Inflammatory macrophage (primary cell): Measurements from ENCODE around the gene WNT7A.
"Not testable (repeated sequence)": the region's sequence is repeated elsewhere in the genome, so short reads cannot be mapped to it uniquely, and the experiment has no call there.

Experiments
- DNase-seq, 2 donors: peaks; one replicate each; pipeline ENCODE4 v3.0.0-alpha.2; 2020 to 2022
- total RNA-seq, 18 experiments: gene quantifications; one replicate each; lab custom pipeline; 2026; ENCODE audit warnings: mixed read lengths in 6 of 18, inconsistent platforms in 2 of 18; lab: John Stamatoyannopoulos, UW

WNT7A gene
- 0 to 0.09 (median 0) reads per million in 18 experiments for total RNA-seq

GRCh38 chr3:13879946-13880810, at the start of gene WNT7A:
WNT7A (minus strand) TSS chr3:13880071; CDS start chr3:13879816, 255 bp downstream.
- DNase-seq: no peak

DNA sequence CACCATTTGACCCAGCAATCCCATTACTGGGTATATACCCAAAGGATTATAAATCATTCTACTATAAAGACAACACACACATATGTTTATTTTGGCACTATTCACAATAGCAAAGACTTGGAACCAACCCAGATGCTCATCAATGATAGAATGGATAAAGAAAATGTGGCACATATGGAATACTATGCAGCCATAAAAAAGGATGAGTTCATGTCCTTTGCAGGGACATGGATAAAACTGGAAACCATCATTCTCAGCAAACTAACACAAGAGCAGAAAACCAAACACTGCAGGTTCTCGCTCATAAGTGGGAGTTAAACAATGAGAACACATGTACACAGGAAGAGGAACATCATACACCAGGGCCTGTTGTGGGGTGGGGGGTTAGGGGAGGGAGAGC, 48.9 kb upstream of the WNT7A start:
- not testable (repeated sequence) for DNase-seq

DNA sequence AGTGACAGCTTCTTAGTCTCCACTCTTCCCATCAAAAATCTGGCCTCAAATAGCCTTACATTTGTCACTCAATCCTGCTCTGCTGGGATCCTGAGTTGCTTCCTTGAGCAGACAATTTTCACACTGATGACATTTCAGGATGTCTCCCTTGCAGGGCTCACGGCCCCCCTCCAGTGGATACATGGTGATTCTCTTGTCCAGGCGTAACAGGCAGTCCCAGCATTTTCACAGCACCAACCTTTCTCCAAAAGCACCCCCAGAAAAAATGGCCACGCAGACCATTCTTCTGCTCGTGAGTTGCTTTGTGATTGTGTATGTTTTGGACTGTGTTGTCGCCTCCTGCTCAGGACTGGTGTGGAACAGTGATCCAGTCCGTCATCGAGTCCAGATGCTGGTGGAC, 47.4 kb upstream of the WNT7A start:
- DNase-seq: no peak

DNA sequence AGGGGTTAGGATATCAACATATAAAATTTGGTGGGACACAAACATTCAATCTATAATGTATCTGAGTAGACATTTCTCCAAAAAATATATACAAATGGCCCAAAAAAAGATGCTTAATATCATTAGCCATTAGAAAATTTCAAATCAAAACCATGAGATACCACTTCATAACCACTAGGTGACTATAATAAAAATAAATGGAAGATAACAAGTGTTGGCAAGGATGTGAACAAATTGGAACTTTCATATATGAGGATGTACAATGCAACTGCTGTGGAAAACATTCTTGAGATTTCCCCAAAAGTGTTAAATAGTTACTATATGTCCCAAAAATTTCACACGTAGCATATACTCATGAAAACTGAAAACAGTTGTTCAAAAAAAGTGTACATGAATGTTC, 36.5 kb upstream of the WNT7A start:
- no peak for DNase-seq

- no peak for DNase-seq
These were observed 22.9 kb upstream of the WNT7A start for GRCh38 chr3:13902648-13903238.

GRCh38 chr3:13901935-13902584, 22.2 kb upstream of the WNT7A start:
- no peak for DNase-seq

- DNase-seq: no peak
These were observed 18.5 kb upstream of the WNT7A start for GRCh38 chr3:13898346-13898745.

- peak; percentile 48 to 52 for DNase-seq
These were observed 16.7 kb upstream of the WNT7A start for GRCh38 chr3:13896473-13897154.

GRCh38 chr3:13895155-13896105, 15.6 kb upstream of the WNT7A start:
- peak; percentile 90 to 92 for DNase-seq

DNA sequence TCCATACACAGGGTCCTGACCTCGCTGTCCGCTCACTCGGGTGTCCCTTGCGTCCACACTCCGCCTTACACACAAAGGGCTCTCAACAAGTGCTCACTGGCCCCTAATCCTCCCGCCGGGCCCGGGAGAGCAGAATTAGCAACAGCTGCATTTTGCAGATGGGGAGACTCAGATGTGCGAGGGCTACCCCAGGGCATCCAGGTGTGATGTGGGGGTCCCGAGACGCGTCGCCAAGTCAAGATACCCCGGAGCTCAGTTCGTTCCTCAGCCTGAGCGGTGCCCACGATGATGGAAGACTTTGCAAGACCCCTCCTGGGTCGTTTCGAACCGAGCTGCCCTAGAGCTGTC, 14.9 kb upstream of the WNT7A start:
- no peak for DNase-seq

DNA sequence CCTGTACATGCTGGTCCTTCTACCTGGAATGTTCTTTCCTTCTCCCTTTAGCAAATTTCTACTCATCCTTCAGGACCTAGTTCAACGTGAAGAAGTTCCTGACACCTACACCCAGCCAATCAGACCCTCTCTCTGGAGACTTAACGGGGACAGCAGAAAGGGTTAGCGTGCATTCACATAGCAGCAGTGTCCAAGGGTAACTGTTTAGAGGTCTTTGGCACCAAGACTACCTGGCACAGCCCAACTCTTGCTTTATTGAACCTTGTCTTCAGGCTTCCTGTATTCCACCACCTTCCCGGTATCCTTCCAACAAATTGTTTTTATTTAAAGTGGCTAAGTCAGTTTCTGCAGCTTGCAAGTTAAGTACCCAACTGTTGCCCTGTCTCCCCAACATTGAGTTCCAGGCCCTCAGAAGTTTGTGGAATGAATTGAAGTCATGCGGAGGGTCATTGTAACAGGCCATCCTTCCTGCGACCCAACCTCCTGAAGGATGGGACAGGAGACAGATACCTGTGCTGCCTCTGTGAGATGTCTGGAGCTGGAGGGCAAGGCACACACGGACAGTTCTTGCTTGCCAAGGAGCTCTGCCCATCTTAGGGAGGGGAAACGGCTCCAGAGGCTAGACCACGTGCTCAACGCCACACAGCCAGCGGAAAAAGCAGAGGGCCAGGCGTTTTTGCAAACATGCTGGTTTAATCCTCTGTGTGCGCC, 14.4 kb upstream of the WNT7A start:
- DNase-seq: no peak

- DNase-seq: no peak
These were observed 12.4 kb upstream of the WNT7A start for GRCh38 chr3:13892304-13892703.

DNA sequence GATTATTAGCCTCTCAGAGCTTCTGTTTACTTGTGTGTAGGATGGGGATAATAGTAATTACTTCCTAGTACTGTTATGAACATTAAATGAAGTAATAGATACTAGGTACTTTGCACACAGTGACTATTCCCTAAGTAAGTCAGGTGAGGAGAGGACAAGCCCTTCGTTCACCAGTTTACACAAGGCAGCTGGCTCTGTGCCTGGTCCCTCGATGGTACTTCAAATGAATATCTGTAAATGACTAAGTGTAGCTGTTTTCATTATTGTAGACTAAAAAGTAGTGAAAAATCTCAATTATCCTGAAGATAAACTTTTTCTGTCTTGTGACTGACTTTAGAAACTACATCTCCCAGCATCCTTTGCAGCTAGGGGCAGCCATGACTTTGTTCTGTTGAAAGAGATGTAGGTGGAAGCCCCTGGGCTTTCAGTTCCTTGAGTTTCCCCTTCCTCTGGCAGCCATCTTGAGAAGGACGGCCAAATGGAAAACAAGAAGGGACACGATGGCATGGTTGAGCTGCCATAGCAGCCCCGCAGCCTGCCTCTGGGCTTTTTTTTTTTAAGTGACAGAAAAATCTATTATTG, 11.7 kb upstream of the WNT7A start:
- DNase-seq: peak in 1 of 2 donors; percentile 4

DNA sequence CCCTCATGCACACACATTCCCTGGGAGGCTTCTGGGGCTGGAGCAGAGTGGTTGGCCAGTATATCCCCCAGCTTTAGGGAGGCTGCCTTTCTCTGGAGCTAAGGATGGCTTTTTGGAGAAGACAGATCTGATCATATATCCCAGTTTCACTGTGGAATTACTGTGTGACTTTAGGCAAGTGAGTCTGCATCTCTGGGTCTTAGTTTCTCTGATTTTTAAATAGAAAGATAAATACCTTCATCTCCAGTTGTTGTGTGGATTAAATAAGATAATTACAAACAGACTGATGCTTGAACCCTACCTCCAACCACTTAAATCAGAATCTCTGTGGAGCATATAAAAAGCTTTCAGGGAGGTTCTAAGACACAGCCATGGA, 11.1 kb upstream of the WNT7A start:
- DNase-seq: no peak

DNA sequence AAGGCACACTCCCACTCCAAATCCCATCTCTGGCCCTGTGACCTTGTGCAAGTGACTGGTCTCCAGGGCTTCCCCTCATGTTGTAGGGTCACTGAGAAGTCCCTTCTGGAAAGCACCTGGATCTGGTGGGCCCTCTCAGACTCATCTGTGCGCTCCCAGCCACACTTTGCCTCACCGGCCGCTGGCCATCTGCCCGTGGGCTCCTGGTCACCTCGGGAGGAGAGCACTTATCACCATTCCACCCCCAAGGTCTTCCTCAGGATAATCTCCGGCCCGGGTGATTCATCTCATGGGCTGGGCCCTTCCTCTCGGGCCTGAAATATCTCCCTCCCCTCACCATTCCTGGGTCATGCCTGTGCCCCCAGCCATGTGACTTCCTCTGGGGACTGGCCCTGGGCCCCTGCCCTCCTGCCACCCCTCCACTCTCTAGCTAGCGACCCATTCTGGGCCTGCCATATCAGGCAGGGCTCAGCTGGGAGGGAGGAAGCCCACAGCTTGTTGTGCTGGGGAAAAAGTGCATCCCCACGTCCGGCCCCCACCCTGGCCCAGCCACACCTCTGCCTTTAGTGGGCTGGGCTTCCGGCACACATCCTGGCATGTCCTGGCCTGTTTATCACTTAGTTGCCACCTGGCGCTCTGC, 10.6 kb upstream of the WNT7A start:
- no peak for DNase-seq

DNA sequence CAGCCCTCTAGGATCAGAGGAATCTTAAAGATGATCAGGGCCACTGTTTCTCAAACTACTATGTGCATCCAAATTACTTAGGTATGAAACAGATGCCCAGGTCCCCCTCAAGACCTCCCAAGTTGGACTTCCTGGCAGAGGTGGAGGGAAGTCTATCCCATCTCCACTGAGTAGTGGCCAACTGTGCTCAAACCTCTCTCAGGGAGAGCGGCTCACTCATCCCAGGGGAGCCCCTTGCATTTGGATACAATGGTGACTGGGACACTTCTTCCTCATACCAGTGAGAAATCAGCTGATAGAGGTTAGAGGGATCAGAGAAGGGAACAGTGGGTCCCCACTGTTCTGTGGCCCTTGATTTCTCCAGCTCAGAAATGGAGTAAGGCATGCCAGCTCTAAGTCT, 8.7 kb upstream of the WNT7A start:
- no peak for DNase-seq

- DNase-seq: no peak
These were observed 7.8 kb upstream of the WNT7A start for GRCh38 chr3:13887495-13888300.

GRCh38 chr3:13886593-13887129, 6.8 kb upstream of the WNT7A start:
- DNase-seq: no peak

GRCh38 chr3:13885704-13886010, 5.8 kb upstream of the WNT7A start:
- DNase-seq: no peak
